ENCODE data around the gene TRAPPC1.

Gene TRAPPC1

DNA sequence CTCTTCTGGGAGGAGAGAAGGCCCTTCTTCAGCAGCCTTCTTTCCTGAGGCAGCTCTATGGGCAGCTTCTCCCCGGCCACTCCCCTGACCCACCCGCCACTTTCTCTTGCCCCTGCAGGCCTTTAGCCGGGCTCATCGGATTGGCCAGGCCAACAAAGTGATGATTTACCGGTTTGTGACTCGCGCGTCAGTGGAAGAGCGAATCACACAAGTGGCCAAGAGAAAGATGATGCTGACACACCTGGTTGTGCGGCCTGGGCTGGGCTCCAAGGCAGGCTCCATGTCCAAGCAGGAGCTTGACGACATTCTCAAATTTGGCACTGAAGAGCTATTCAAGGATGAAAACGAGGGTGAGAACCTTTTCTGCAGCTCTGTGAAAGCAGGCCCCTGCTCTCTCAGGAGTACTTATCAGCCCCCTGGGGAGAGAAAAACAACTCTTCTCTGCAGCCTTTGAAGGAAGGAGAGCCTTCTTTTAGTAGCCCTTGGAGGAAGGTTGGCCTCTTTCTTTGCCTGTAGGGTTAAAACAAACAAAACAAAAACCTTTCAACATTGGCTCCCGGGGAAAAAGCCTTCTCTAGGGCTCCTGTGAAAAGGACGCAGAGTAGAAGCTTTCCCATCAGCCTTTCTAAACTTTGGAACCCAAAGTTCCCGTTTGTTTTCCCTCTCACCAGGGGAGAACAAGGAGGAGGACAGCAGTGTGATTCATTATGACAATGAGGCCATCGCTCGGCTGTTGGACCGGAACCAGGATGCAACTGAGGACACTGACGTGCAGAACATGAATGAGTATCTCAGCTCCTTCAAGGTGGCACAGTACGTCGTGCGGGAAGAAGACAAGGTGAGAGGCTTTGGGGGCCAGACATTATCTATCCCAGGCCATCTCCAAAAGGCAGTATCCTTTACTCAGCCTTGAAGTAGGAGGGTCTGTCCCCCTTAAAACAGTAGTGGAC, 28.3 kb downstream of the TRAPPC1 start:
- in situ Hi-C loops (cut with HindIII; ENCODE audit: low sequenced_read_pairs), result no loop called here

- in situ Hi-C loops (cut with HindIII; ENCODE audit: low sequenced_read_pairs), result no loop called here
These were observed 34.0 kb downstream of the TRAPPC1 start for GRCh38 chr17:7897773-7898172.

DNA sequence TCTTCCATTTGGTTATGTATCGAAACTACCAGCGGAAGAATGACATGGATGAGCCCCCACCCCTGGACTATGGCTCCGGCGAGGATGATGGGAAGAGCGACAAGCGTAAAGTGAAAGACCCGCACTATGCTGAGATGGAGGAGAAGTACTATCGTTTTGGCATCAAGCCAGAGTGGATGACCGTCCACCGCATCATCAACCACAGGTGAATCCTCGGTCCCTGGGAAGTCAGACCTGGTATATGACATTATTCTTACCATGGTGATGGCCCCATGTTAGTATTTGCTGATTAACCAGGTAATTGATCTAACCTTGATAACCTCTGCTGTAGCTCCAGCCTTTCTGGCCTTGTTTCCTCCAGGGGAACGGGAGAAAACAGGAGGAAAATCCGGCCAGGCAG, 34.7 kb downstream of the TRAPPC1 start:
- in situ Hi-C loops (cut with HindIII; ENCODE audit: low sequenced_read_pairs), result no loop called here

- in situ Hi-C loops (cut with HindIII; ENCODE audit: low sequenced_read_pairs), result no loop called here
These were observed 36.9 kb downstream of the TRAPPC1 start for GRCh38 chr17:7894866-7895265.

DNA sequence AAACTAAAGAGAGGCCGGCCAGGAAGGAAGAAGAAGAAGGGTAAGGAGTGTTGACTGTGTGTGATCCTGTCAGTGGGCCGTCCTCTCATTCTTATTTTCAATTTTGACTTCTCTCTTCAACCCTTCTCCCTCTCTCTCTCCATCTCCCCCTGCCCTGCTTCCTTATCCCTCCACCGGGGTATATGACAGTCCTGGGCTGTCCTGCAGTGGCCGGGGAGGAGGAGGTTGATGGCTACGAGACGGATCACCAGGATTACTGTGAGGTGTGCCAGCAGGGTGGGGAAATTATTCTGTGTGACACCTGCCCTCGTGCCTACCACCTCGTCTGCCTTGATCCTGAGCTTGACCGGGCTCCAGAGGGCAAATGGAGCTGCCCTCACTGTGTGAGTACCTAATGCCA, 37.5 kb downstream of the TRAPPC1 start:
- in situ Hi-C loops (cut with HindIII; ENCODE audit: low sequenced_read_pairs), result no loop called here

DNA sequence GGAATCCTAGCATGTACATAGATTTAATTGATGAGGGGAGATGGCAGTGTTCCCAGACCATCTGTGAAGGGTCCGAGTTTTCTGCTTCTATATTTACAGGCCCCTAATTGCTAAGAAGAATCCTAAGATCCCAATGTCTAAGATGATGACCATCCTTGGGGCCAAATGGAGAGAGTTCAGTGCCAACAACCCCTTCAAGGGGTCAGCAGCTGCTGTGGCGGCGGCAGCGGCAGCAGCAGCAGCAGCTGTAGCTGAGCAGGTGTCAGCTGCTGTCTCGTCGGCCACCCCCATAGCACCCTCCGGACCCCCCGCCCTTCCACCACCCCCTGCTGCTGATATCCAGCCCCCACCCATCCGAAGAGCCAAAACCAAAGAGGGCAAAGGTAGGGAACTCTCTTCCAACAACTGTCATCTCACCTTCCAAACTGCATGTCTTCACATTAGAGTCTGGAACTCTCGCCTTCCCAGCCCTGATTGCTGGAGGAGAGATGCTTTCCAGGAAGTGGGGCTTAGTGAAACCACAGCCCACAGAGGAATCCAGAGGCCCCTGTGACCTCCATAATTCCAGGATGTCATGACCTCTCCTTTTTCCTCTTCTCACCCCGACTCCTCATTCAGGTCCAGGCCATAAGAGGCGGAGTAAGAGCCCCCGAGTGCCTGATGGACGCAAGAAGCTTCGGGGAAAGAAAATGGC, 38.4 kb downstream of the TRAPPC1 start:
- in situ Hi-C loops (cut with HindIII; ENCODE audit: low sequenced_read_pairs), result no loop called here

- in situ Hi-C loops (cut with HindIII; ENCODE audit: low sequenced_read_pairs), result no loop called here
These were observed 42.4 kb downstream of the TRAPPC1 start for GRCh38 chr17:7889166-7889955.

GRCh38 chr17:7888184-7888920, 43.4 kb downstream of the TRAPPC1 start, which contains the start of gene CHD3:
Gene CHD3, plus strand, starts transcription at chr17:7888789. Its CDS starts 212 bp downstream, at chr17:7889001.
- in situ Hi-C loops (cut with HindIII; ENCODE audit: low sequenced_read_pairs), result no loop called here

GRCh38 chr17:7887482-7888183, 44.1 kb downstream of the TRAPPC1 start:
- in situ Hi-C loops (cut with HindIII; ENCODE audit: low sequenced_read_pairs), result no loop called here

GRCh38 chr17:7887038-7887481, 44.7 kb downstream of the TRAPPC1 start:
- in situ Hi-C loops (cut with HindIII; ENCODE audit: low sequenced_read_pairs), result no loop called here

DNA sequence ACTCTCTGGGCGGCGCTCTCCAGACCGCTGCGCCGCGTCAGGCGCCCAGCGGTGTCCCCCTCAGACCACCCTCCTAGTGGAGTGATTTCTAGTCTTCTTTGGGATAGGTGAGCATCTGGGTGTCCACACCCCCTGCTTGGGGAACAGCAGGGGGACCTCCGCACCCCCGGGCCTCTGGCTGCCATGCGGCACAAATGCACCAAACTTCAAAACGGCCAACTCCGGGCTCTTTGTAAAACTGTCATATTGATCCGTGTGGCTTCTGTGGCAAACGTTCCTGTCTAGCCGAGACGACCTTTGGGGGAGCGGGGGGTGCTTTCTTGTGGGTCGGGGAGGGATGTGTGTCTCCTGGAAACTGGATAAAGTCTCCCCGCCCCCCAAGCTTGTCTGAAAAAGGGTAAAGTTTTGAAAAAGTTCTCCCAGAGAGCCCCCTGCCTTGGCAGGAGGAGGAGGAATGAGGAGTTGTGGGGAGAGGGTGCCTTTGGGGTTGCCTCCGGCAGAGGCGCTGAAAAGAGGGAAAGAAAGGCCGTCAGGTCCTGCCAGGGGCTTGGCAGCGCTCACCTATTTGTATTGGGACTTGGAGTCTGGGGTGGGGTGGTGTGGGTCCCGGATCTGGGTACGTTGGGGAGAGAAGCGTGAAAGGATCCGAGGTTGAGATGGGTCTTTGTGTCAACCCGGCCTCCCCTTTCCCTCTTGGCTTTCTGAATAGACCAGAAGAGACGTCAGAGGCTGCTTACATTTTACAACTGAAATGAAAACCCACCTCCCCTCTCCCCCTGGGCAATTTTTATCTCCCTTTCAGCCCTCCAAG, 45.3 kb downstream of the TRAPPC1 start:
- in situ Hi-C loops (cut with HindIII; ENCODE audit: low sequenced_read_pairs), result no loop called here

DNA sequence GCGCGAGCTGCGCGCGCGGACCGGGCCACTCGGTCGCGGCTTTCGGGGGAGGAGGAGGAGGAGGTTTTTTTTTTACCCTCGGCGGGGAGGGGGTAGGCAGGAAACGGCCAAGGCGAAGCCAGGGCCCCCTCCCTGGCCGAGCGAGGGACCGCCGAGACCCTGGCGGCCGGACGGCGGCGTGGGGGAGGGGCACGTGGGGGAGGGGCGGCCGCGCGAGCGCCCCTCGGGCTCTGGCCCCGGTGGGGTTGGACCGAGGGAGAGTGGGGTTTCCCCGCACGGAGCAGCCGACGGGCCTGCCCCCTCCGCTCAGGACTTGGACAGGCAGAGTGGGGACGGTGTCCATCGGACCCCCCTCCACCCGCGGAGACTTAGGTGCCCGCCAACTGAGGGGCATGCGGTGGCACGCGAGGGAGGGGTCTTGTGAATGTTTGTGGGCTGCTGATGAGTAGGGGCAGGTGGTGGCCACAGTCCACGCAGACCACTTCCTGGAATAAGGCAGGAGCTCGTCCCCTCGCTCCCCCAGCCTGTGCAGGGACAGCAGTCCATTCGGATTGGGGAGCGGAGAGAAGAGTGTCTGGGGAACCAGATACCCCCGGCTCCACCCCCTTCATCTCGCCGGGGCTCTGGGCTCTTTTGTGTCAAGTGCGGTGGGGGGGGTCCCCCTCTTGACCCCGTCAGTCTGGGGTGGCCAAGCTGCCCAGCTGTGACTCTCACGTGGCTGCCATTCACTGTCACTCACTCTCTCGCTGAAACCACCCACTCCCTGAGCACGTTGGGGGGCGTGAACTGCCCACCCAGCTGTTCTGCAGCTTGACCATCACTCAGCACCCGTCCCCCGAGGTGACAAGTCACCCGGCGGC, 46.1 kb downstream of the TRAPPC1 start:
- in situ Hi-C loops (cut with HindIII; ENCODE audit: low sequenced_read_pairs), result no loop called here

DNA sequence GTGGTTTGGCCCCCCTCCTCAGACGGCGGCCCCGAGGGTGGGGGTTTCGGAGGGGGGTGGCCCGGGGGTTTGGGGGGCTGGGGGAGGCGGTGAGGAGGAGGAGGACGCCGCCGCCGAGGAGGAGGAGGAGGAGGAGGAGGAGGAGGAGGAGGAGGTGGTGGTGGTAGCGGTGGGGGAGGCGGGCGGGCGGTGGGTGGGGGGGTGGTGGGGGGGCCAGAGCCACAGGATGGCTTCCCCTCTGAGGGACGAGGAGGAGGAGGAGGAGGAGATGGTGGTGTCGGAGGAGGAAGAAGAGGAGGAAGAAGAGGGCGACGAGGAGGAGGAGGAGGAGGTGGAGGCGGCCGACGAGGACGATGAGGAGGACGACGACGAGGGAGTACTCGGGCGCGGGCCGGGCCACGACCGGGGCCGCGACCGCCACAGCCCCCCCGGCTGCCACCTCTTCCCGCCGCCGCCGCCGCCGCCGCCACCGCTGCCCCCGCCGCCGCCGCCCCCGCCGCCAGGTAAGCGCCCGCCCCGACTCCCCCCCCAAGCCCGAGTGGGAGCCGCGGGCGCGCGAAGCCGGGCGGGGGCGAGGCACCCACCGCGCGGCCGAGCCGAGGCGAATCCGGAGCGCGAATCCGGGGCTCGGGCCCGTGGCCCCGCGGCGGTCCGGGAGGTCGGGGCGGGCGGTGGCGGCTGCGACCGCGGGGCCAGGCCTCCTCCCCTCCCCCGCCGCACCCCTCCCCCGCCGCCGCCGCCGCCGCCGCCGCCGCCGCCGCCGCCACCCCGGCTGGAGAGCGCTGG, 47.0 kb downstream of the TRAPPC1 start:
- in situ Hi-C loops (cut with HindIII; ENCODE audit: low sequenced_read_pairs), result no loop called here

- in situ Hi-C loops (cut with HindIII; ENCODE audit: low sequenced_read_pairs), result no loop called here
These were observed 47.9 kb downstream of the TRAPPC1 start for GRCh38 chr17:7883781-7884386.

DNA sequence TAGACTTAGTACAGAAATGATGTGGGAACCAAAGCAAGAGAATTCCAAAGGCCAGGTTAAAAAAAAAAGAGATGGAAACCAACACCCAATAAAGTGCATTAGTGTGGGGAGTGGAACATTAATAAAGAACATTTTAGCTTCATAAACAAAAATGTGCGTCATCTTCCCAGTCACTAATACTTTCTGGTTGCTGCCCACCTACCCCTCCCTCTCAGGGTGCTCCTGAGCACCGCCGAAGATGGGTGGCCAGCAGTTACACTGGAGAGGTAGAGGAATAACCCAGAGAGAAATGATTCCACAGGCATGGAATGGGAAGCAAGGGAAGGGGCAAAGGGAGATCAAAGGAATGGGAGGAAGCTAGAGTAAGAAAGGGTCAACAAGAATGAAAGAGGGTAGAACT, 49.1 kb downstream of the TRAPPC1 start:
- in situ Hi-C loops (cut with HindIII; ENCODE audit: low sequenced_read_pairs), result no loop called here

DNA sequence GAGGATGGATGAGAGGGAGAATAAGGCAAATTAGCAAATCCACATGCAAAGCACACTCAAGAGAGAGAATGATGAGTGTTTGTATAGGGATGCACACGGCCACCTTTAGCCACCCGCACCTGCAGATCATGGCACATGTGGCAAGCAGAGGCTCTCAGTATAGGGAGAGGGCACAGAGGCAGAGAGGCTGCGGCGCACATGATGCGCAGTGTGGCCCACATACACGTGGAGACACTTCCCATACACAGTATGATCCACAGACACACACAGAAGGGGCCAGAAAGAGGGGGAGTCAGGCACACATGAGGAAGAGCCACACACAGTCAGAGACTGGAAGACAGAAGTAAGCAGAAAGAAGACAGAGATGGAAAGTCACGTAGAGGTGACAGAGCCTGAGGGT, 49.7 kb downstream of the TRAPPC1 start:
- in situ Hi-C loops (cut with HindIII; ENCODE audit: low sequenced_read_pairs), result no loop called here

All from DLD1 (cell line).